Measurements from ENCODE around the gene GSDME. TPM values are rescaled to one million over a fixed set of nuclear protein-coding genes. Genes with fewer than 3 reads are reported as not detected.
"Not testable (repeated sequence)": the region's sequence is repeated elsewhere in the genome, so short reads cannot be mapped to it uniquely, and the experiment has no call there.

Gene GSDME
- polyA plus RNA-seq, 3 donors: 12.6 to 17.1 (median 16.9) TPM

- DNase-seq: no peak
These were observed 8.7 kb downstream of the GSDME start for GRCh38 chr7:24748521-24748920.

GRCh38 chr7:24745355-24745754, 11.9 kb downstream of the GSDME start:
- DNase-seq: no peak

- DNase-seq: no peak
These were observed 13.8 kb downstream of the GSDME start for GRCh38 chr7:24743471-24743870.

GRCh38 chr7:24742506-24743162, 14.6 kb downstream of the GSDME start:
- no peak for DNase-seq

GRCh38 chr7:24741679-24742505, 15.4 kb downstream of the GSDME start:
- no peak for DNase-seq

- no peak for DNase-seq
These were observed 16.4 kb downstream of the GSDME start for GRCh38 chr7:24740871-24741270.

GRCh38 chr7:24739306-24739705, 18.0 kb downstream of the GSDME start:
- no peak for DNase-seq

- DNase-seq: no peak
These were observed 18.7 kb downstream of the GSDME start for GRCh38 chr7:24738577-24738976.

GRCh38 chr7:24737281-24737680, 20.0 kb downstream of the GSDME start:
- no peak for DNase-seq

- not testable (repeated sequence) for DNase-seq
These were observed 21.7 kb downstream of the GSDME start for GRCh38 chr7:24735594-24735993.

- no peak for DNase-seq
These were observed 23.0 kb downstream of the GSDME start for GRCh38 chr7:24734306-24734705.

- DNase-seq: no peak
These were observed 23.7 kb downstream of the GSDME start for GRCh38 chr7:24733414-24734060.

GRCh38 chr7:24732646-24733413, 24.4 kb downstream of the GSDME start:
- DNase-seq: no peak

GRCh38 chr7:24731313-24731712, 26.0 kb downstream of the GSDME start:
- DNase-seq: no peak

- DNase-seq: no peak
These were observed 27.3 kb downstream of the GSDME start for GRCh38 chr7:24730018-24730369.

- DNase-seq: no peak
These were observed 27.8 kb downstream of the GSDME start for GRCh38 chr7:24729365-24730017.

- no peak for DNase-seq
These were observed 28.5 kb downstream of the GSDME start for GRCh38 chr7:24728503-24729364.

GRCh38 chr7:24728121-24728500, 29.2 kb downstream of the GSDME start:
- DNase-seq: no peak

GRCh38 chr7:24727154-24728120, 29.8 kb downstream of the GSDME start:
- DNase-seq: no peak

Data from renal pelvis (tissue), 4 donors.